ENCODE data around the gene ADORA2B.

ADORA2B gene

GRCh38 chr17:15963670-15964110, 18.8 kb downstream of the ADORA2B start:
- Histone ChIP-seq H3K79me2 (ENCODE audit: control insufficient read depth, low read length) (no peaks in the 10 kb centered on the region), H3K9me2 (replicated peaks; ENCODE audit: control insufficient read depth, low read length) (no peaks in the 10 kb centered on the region), H3K36me3 (ENCODE audit: control insufficient read depth, low read length) (no peaks in the 10 kb centered on the region), H3F3A (ENCODE audit: control insufficient read depth, insufficient read depth) (no peaks in the 10 kb centered on the region), H3K27ac (ENCODE audit: low read depth, low read length) (no peak overlapping the region), H3K4me3 (ENCODE audit: low read length) (no peak overlapping the region), H4K20me1 (ENCODE audit: control insufficient read depth, insufficient read depth, low read depth, low read length) (no peaks in the 10 kb centered on the region), H3K4me1 (ENCODE audit: control insufficient read depth, low read length) (no peaks in the 10 kb centered on the region), H3K9me3 (ENCODE audit: control insufficient read depth, insufficient read depth, low read length) (no peaks in the 10 kb centered on the region), H3K4me2 (ENCODE audit: low read length) (no peak overlapping the region), H3K27me3 (ENCODE audit: control insufficient read depth, low read length) (peaks cover 18% of the 10 kb centered on the region)
- TF ChIP-seq EZH2phosphoT487 (IDR thresholded peaks at IDR 0.05; ENCODE audit: borderline replicate concordance, low read length) (no peak), CTCF (IDR thresholded peaks at IDR 0.05; ENCODE audit: low read depth, low read length, poor library complexity, severe bottlenecking) (no peak)

- H3F3A ChIP-seq (ENCODE audit: control insufficient read depth, insufficient read depth): no peaks in the 10 kb centered on the region
- no peaks in the 10 kb centered on the region for H3K9me3 ChIP-seq (ENCODE audit: control insufficient read depth, insufficient read depth, low read length)
- H3K4me2 ChIP-seq (ENCODE audit: low read length): no peak overlapping the region
- no peak overlapping the region for H3K4me3 ChIP-seq (ENCODE audit: low read length)
- TF ChIP-seq CTCF (IDR thresholded peaks at IDR 0.05; ENCODE audit: low read depth, low read length, poor library complexity, severe bottlenecking) (no peak), EZH2phosphoT487 (IDR thresholded peaks at IDR 0.05; ENCODE audit: borderline replicate concordance, low read length) (no peak)
- no peak overlapping the region for H3K27ac ChIP-seq (ENCODE audit: low read depth, low read length)
- no peaks in the 10 kb centered on the region for H4K20me1 ChIP-seq (ENCODE audit: control insufficient read depth, insufficient read depth, low read depth, low read length)
- no peaks in the 10 kb centered on the region for H3K79me2 ChIP-seq (ENCODE audit: control insufficient read depth, low read length)
- H3K9me2 ChIP-seq (replicated peaks; ENCODE audit: control insufficient read depth, low read length): no peaks in the 10 kb centered on the region
- peaks cover 14% of the 10 kb centered on the region for H3K27me3 ChIP-seq (ENCODE audit: control insufficient read depth, low read length)
- no peaks in the 10 kb centered on the region for H3K4me1 ChIP-seq (ENCODE audit: control insufficient read depth, low read length)
- no peaks in the 10 kb centered on the region for H3K36me3 ChIP-seq (ENCODE audit: control insufficient read depth, low read length)
Measured at GRCh38 chr17:15965528-15965927, 20.6 kb downstream of the ADORA2B start.

- Histone ChIP-seq H3K9me2 (replicated peaks; ENCODE audit: control insufficient read depth, low read length) (no peaks in the 10 kb centered on the region), H3K4me2 (ENCODE audit: low read length) (no peak overlapping the region), H3K27ac (ENCODE audit: low read depth, low read length) (no peak overlapping the region), H3K27me3 (ENCODE audit: control insufficient read depth, low read length) (peaks cover 14% of the 10 kb centered on the region), H3K4me1 (ENCODE audit: control insufficient read depth, low read length) (no peaks in the 10 kb centered on the region), H3K4me3 (ENCODE audit: low read length) (no peak overlapping the region), H3K79me2 (ENCODE audit: control insufficient read depth, low read length) (no peaks in the 10 kb centered on the region), H3K9me3 (ENCODE audit: control insufficient read depth, insufficient read depth, low read length) (no peaks in the 10 kb centered on the region), H3K36me3 (ENCODE audit: control insufficient read depth, low read length) (no peaks in the 10 kb centered on the region), H3F3A (ENCODE audit: control insufficient read depth, insufficient read depth) (no peaks in the 10 kb centered on the region), H4K20me1 (ENCODE audit: control insufficient read depth, insufficient read depth, low read depth, low read length) (no peaks in the 10 kb centered on the region)
- no peak for TF ChIP-seq CTCF (IDR thresholded peaks at IDR 0.05; ENCODE audit: low read depth, low read length, poor library complexity, severe bottlenecking)
- TF ChIP-seq EZH2phosphoT487 (IDR thresholded peaks at IDR 0.05; ENCODE audit: borderline replicate concordance, low read length): no peak
Measured at GRCh38 chr17:15966183-15966878, 21.4 kb downstream of the ADORA2B start.
